H1 (cell line): ENCODE data around the gene HSD17B8. TPM values are rescaled to one million over a fixed set of nuclear protein-coding genes. Genes with fewer than 3 reads are reported as not detected.
A peak's percentile ranks its signal among the peaks of the same experiment; 100 is the strongest.

Experiments
- CHD7 ChIP-seq: fragments of 300-600 bp; sonication (generic); IDR thresholded peaks from 2 replicates; pipeline ENCODE4 v1.7.1; 2012; ENCODE audit warnings: low read length, moderate library complexity, mild to moderate bottlenecking, inconsistent platforms; ENCODE audit not compliant: insufficient replicate concordance
- CTCF ChIP-seq, 3 experiments: IDR thresholded peaks; 1 replicate in 2 of 3; 2 replicates in 1 of 3; pipeline versions ENCODE4 v1.5.1 to v1.6.1; 2011; ENCODE audit warnings: low read length in 3 of 3, mild to moderate bottlenecking in 3 of 3, inconsistent platforms in 2 of 3, low read depth in 1 of 3, moderate library complexity in 1 of 3; ENCODE audit not compliant: insufficient read depth in 1 of 3; ENCODE audit errors: control extremely low read depth in 1 of 3
- FOSL1 ChIP-seq: IDR thresholded peaks from 2 replicates; pipeline ENCODE4 v1.6.1; 2011; ENCODE audit warnings: mild to moderate bottlenecking, low read depth, low read length, moderate library complexity; ENCODE audit not compliant: insufficient read depth
- HDAC6 ChIP-seq: IDR thresholded peaks from one replicate; pipeline ENCODE4 v1.7.1; 2012; ENCODE audit warnings: low read depth, mild to moderate bottlenecking, inconsistent platforms, low read length, moderate library complexity
- polyA plus RNA-seq, 7 experiments: library from polyadenylated mRNA; depleted of rRNA in 3 of 7; stranded (reverse) in 5 of 7; unstranded in 2 of 7; fragments of >200 nt in 5 of 7; fragments of 200-250 nt in 2 of 7; gene quantifications; 1 replicate in 5 of 7; 2 replicates in 1 of 7; 4 replicates in 1 of 7; pipeline versions ENCODE4 v1.2.1 to v1.2.3, GENCODE V29; 2011 to 2013; ENCODE audit warnings: missing spikeins in 2 of 7, mixed read lengths in 2 of 7
- total RNA-seq: library from RNA; stranded (reverse); fragmentation: NEBNext Ultra II Directional; extraction: Animal tissue kit (Norgen Biotek cat#: 25700); gene quantifications from 2 replicates; pipeline ENCODE4 v1.2.1, GENCODE V29; 2021

The HSD17B8 gene
- total and polyA plus RNA-seq, 2 of the 8 experiments (the other 6 are each of a cell fraction or from before 2014, with no cell fraction given): 3.3 to 17.1 TPM

- TF ChIP-seq CHD7 (no peak), CTCF (IDR thresholded peaks at IDR 0.05; ENCODE audit: control extremely low read depth in 1 of 3, insufficient read depth in 1 of 3, low read depth in 1 of 3, low read length in 3 of 3) (peak in 2 of 3 experiments; percentile 77 to 91; a peak in 3 of 4 replicates), FOSL1 (no peak), HDAC6 (no peak)
- TF ChIP-seq, all 59 proteins: peak for 3
Measured at GRCh38 chr6:33197431-33198048, 6.9 kb upstream of the HSD17B8 start (continued).
